ENCODE results near the gene TLL1. TPM values are rescaled to one million over a fixed set of nuclear protein-coding genes. Genes with fewer than 3 reads are reported as not detected.

The TLL1 gene
- polyA plus RNA-seq, 2 of the 4 experiments (the other 2 are of a cell fraction), result 0.01 to 0.13 TPM

DNA sequence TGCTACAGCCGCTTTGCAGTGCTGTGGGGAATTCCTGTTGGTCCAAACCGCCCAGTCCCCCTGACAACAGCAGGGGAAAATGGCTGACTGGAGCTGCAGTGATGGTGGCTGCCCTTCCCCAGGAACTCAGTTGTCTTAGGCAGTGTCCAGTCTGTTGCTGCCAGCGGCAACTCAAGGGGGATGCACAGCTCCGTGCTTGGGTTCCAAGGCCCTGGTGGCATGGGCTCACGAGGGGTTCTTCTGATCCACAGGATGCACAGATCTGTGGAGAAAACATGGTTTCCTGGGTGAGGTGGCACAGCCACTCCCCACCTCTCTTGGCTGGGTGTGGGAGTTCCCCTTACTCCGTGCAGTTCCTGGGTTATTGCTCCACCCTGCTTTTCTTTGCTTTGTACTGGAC lies 261.2 kb downstream of the TLL1 start:
- no peak for DNase-seq (ENCODE audit: low read depth in 1 of 2, low spot score in 1 of 2)
- no peak overlapping the region for H3K4me3 ChIP-seq
- no peak overlapping the region for H3K4me2 ChIP-seq
- H3K4me1 ChIP-seq, result no peaks in the 10 kb centered on the region
- FAIRE-seq, result no peak
- no peak for TF ChIP-seq CHD4 (IDR thresholded peaks at IDR 0.05; ENCODE audit: borderline replicate concordance)
- TF ChIP-seq HEYL (CRISPR knock-in tag; IDR thresholded peaks at IDR 0.05), result no peak
- no peak for TF ChIP-seq MAZ (IDR thresholded peaks at IDR 0.05; ENCODE audit: borderline replicate concordance, low read depth, low read length)
- no peak for TF ChIP-seq JUN (IDR thresholded peaks at IDR 0.05)
- no peak for TF ChIP-seq GATA3 (IDR thresholded peaks at IDR 0.05; ENCODE audit: borderline replicate concordance)
- no peak for TF ChIP-seq CHD2 (IDR thresholded peaks at IDR 0.05; ENCODE audit: low read length, partially characterized antibody)
- TF ChIP-seq PHF8 (IDR thresholded peaks at IDR 0.05; ENCODE audit: borderline replicate concordance, low read depth), result no peak
- TF ChIP-seq, protein P1, sequence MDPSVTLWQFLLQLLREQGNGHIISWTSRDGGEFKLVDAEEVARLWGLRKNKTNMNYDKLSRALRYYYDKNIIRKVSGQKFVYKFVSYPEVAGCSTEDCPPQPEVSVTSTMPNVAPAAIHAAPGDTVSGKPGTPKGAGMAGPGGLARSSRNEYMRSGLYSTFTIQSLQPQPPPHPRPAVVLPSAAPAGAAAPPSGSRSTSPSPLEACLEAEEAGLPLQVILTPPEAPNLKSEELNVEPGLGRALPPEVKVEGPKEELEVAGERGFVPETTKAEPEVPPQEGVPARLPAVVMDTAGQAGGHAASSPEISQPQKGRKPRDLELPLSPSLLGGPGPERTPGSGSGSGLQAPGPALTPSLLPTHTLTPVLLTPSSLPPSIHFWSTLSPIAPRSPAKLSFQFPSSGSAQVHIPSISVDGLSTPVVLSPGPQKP (IDR thresholded peaks at IDR 0.05; ENCODE audit: low read depth, low read length), result no peak
- TF ChIP-seq FOXS1 (CRISPR knock-in tag; IDR thresholded peaks at IDR 0.05), result no peak
- TF ChIP-seq, protein P2, sequence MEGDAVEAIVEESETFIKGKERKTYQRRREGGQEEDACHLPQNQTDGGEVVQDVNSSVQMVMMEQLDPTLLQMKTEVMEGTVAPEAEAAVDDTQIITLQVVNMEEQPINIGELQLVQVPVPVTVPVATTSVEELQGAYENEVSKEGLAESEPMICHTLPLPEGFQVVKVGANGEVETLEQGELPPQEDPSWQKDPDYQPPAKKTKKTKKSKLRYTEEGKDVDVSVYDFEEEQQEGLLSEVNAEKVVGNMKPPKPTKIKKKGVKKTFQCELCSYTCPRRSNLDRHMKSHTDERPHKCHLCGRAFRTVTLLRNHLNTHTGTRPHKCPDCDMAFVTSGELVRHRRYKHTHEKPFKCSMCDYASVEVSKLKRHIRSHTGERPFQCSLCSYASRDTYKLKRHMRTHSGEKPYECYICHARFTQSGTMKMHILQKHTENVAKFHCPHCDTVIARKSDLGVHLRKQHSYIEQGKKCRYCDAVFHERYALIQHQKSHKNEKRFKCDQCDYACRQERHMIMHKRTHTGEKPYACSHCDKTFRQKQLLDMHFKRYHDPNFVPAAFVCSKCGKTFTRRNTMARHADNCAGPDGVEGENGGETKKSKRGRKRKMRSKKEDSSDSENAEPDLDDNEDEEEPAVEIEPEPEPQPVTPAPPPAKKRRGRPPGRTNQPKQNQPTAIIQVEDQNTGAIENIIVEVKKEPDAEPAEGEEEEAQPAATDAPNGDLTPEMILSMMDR (IDR thresholded peaks at IDR 0.05), result no peak
- no peak for TF ChIP-seq CEBPB (IDR thresholded peaks at IDR 0.05)
- TF ChIP-seq, protein P3, sequence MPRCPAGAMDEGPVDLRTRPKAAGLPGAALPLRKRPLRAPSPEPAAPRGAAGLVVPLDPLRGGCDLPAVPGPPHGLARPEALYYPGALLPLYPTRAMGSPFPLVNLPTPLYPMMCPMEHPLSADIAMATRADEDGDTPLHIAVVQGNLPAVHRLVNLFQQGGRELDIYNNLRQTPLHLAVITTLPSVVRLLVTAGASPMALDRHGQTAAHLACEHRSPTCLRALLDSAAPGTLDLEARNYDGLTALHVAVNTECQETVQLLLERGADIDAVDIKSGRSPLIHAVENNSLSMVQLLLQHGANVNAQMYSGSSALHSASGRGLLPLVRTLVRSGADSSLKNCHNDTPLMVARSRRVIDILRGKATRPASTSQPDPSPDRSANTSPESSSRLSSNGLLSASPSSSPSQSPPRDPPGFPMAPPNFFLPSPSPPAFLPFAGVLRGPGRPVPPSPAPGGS (IDR thresholded peaks at IDR 0.05), result no peak
- TF ChIP-seq, protein P4, sequence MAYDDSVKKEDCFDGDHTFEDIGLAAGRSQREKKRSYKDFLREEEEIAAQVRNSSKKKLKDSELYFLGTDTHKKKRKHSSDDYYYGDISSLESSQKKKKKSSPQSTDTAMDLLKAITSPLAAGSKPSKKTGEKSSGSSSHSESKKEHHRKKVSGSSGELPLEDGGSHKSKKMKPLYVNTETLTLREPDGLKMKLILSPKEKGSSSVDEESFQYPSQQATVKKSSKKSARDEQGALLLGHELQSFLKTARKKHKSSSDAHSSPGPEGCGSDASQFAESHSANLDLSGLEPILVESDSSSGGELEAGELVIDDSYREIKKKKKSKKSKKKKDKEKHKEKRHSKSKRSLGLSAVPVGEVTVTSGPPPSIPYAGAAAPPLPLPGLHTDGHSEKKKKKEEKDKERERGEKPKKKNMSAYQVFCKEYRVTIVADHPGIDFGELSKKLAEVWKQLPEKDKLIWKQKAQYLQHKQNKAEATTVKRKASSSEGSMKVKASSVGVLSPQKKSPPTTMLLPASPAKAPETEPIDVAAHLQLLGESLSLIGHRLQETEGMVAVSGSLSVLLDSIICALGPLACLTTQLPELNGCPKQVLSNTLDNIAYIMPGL (CRISPR knock-in tag; IDR thresholded peaks at IDR 0.05; ENCODE audit: borderline replicate concordance), result no peak
- no peak for TF ChIP-seq RFX5 (IDR thresholded peaks at IDR 0.05)
- no peak for TF ChIP-seq SMC3 (IDR thresholded peaks at IDR 0.05)
- no peak for TF ChIP-seq FOSB (CRISPR knock-in tag; IDR thresholded peaks at IDR 0.05)
- no peak for TF ChIP-seq CBX2 (IDR thresholded peaks at IDR 0.05; ENCODE audit: borderline replicate concordance, low read depth)
- no peak for TF ChIP-seq HOXB13 (CRISPR knock-in tag; IDR thresholded peaks at IDR 0.05; ENCODE audit: low read depth)
- TF ChIP-seq HOXA7 (CRISPR knock-in tag; IDR thresholded peaks at IDR 0.05), result no peak
- ATAC-seq, result no peak
- no peak overlapping the region for H3K27ac ChIP-seq
- ChIA-PET CTCF (no interaction called here), POLR2A (no interaction called here)
- no peaks in the 10 kb centered on the region for H3K9me3 ChIP-seq
- 16% methylated on average over 3 of the region's 6 CpGs for WGBS (ENCODE audit: missing lambda C conversion rate)

DNA sequence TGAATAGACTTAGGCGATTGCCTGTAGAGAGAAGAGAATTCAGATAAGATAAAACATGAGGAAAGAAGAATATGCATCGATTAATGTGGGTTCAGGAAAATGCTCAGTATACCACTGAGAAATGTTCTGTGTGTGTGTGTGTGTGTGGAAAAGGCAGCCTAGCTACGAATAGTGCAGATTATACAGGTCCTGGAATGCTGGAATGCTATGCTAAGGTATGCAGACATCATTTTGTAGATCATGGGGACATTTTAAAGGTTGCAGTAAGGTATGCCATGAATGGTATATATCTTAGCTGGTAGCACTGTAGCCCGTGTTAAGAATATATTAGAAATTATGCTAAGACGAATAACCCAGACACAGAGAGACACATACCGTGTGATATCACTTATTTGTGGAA lies 267.9 kb downstream of the TLL1 start:
- DNase-seq (ENCODE audit: low read depth in 1 of 2, low spot score in 1 of 2) (no peak), FAIRE-seq (no peak), ATAC-seq (no peak)
- H3K4me2 ChIP-seq, result no peak overlapping the region
- no peaks in the 10 kb centered on the region for H3K9me3 ChIP-seq
- 27% methylated on average over 6 of the region's 6 CpGs for WGBS (ENCODE audit: missing lambda C conversion rate)
- H3K4me1 ChIP-seq, result no peaks in the 10 kb centered on the region
- no peak overlapping the region for H3K4me3 ChIP-seq
- POLR2A ChIA-PET, result no interaction called here
- no peak for TF ChIP-seq FOSB (CRISPR knock-in tag; IDR thresholded peaks at IDR 0.05)
- no peak for TF ChIP-seq ZFP36 (IDR thresholded peaks at IDR 0.05; ENCODE audit: borderline replicate concordance, partially characterized antibody)
- TF ChIP-seq RAD21 (conservative IDR thresholded peaks at IDR 0.05 in 1 of 2, IDR thresholded peaks at IDR 0.05 in 1 of 2), result no peak
- TF ChIP-seq SMC3 (IDR thresholded peaks at IDR 0.05), result no peak
- TF ChIP-seq CEBPB (IDR thresholded peaks at IDR 0.05), result no peak
- H3K27ac ChIP-seq, result no peak overlapping the region
- CTCF ChIA-PET, result no interaction called here

Measured in A549 (cell line).